Transverse colon (tissue), 4 donors: ENCODE data around the gene OR52E5. TPM values are rescaled to one million over a fixed set of nuclear protein-coding genes. Genes with fewer than 3 reads are reported as not detected.

Experiments used
- DNase-seq: peaks from one replicate; pipeline ENCODE4 v3.0.0-alpha.2; 2019
- H3K27ac ChIP-seq, 4 donors: fragments of 200-600 bp; sonication (generic); 2 replicates each; pipeline ENCODE4 v1.5.1; 2016 to 2018; ENCODE audit warnings: inconsistent platforms in 4 of 4
- H3K27me3 ChIP-seq: fragments of 200-600 bp; sonication (generic); 2 replicates; pipeline ENCODE4 v1.5.1; 2017; ENCODE audit warnings: inconsistent platforms
- H3K36me3 ChIP-seq, 4 donors: fragments of 200-600 bp; sonication (generic); 2 replicates each; pipeline ENCODE4 v1.5.1; 2017 to 2019; ENCODE audit warnings: inconsistent platforms in 4 of 4
- H3K4me1 ChIP-seq, 4 donors: fragments of 200-600 bp; sonication (generic); 2 replicates each; pipeline ENCODE4 v1.5.1; 2017 to 2020; ENCODE audit warnings: inconsistent platforms in 4 of 4
- H3K4me3 ChIP-seq, 4 donors: fragments of 200-600 bp; sonication (generic); 1 replicate in 1 of 4; 2 replicates in 3 of 4; pipeline versions ENCODE4 v1.5.1 to v1.6.1; 2017 to 2019; ENCODE audit warnings: inconsistent platforms in 4 of 4
- H3K9me3 ChIP-seq, 2 donors: fragments of 200-600 bp; sonication (generic); 2 replicates each; pipeline ENCODE4 v1.5.1; 2017 to 2019; ENCODE audit warnings: inconsistent platforms in 2 of 2
- CTCF ChIP-seq, 5 experiments: fragments of 200-600 bp in 3 of 5; fragments of 450-650 bp in 2 of 5; sonication (generic) in 3 of 5; IDR thresholded peaks; 1 replicate in 2 of 5; 2 replicates in 3 of 5; pipeline ENCODE4 v1.5.1; 2016 to 2017; ENCODE audit warnings: antibody characterized with exemption in 5 of 5, inconsistent platforms in 3 of 5, mild to moderate bottlenecking in 2 of 5, moderate library complexity in 1 of 5
- EP300 ChIP-seq: sonication (generic); formaldehyde crosslinking; IDR thresholded peaks from one replicate; pipeline ENCODE4 v1.6.1; 2017; ENCODE audit warnings: antibody characterized with exemption, low read depth
- POLR2A ChIP-seq: fragments of 450-650 bp; IDR thresholded peaks from one replicate; pipeline ENCODE4 v1.6.1; 2016; ENCODE audit warnings: antibody characterized with exemption, mild to moderate bottlenecking, moderate library complexity
- POLR2AphosphoS5 ChIP-seq, 3 donors: sonication (generic); formaldehyde crosslinking; IDR thresholded peaks; one replicate each; pipeline ENCODE4 v1.6.1; 2016; ENCODE audit warnings: antibody characterized with exemption in 3 of 3
- WGBS, 2 donors: methylation state at CpG; one replicate each; pipeline ENCODE4 v1.1.5; 2018; ENCODE audit warnings: low coverage in 1 of 2; 5-methylcytosine and 5-hydroxymethylcytosine counted together
- in situ Hi-C, 4 donors: fragments of 200-750 bp; cut with MboI; loops; one replicate each; pipeline versions ENCODE4 v1.15.0 to v1.15.1; 2017; ENCODE audit warnings: low sequenced_read_pairs in 3 of 4, low pct_ligation_motif_present in 1 of 4, low pct_unique_long_range_greater_than_20kb in 1 of 4
- intact Hi-C: fragments of 100-400 bp; cut with DNase I; formaldehyde crosslinking; loops from one replicate; pipeline ENCODE4 v1.15.1; 2023; ENCODE audit warnings: low total_unique reads
- total RNA-seq, 4 donors: library from RNA; depleted of rRNA; stranded (reverse); fragments of >200 nt; gene quantifications; one replicate each; pipeline ENCODE4 v1.1.0, GENCODE V29; 2016

The OR52E5 gene
- total RNA-seq, 4 donors from 2014 or later, result not detected

DNA sequence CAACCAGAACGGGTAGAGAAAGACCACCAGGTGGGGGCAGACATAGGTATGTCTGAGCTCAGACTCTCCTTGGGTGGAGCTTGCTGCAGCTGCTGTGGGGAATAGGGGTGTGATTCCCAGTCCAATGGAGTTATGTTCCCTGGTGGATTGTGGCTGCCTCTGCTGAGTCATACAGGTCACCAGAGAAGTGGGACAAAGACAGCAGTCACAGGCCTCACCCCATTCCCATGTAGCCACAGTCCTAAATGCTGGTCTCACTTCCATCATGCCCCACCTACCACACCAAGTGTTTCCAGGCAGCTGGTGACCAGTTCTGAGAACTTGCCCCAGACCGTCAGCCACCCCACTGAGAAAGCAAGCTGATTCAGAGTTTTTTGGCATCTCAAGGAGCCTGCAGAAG lies 17.5 kb downstream of the OR52E5 start:
- no peaks in the 10 kb centered on the region for H3K4me1 ChIP-seq
- intact Hi-C loops (no loop called here), in situ Hi-C loops (no loop called here)
- no peak overlapping the region for H3K27ac ChIP-seq
- no peaks in the 10 kb centered on the region for H3K9me3 ChIP-seq
- TF ChIP-seq CTCF (IDR thresholded peaks at IDR 0.05) (no peak), POLR2AphosphoS5 (IDR thresholded peaks at IDR 0.05) (no peak), POLR2A (no peak), EP300 (no peak)
- H3K36me3 ChIP-seq, result no peaks in the 10 kb centered on the region
- H3K27me3 ChIP-seq, result no peaks in the 10 kb centered on the region
- H3K4me3 ChIP-seq, result no peak overlapping the region
- DNase-seq, result no peak
- 76% methylated on average over 2 of the region's 2 CpGs; no CpG with 5 or more reads in 1 of the 2 donors for WGBS, 2 donors

GRCh38 chr11:5922749-5923426 lies 29.9 kb downstream of the OR52E5 start:
- DNase-seq, result no peak
- no peaks in the 10 kb centered on the region for H3K27me3 ChIP-seq
- no peak overlapping the region for H3K27ac ChIP-seq
- WGBS, 2 donors, result 72% methylated on average over 2 of the region's 2 CpGs; no CpG with 5 or more reads in 1 of the 2 donors
- intact Hi-C loops (no loop called here), in situ Hi-C loops (no loop called here)
- H3K36me3 ChIP-seq, result no peaks in the 10 kb centered on the region
- H3K4me1 ChIP-seq, result no peaks in the 10 kb centered on the region
- TF ChIP-seq POLR2A (no peak), POLR2AphosphoS5 (IDR thresholded peaks at IDR 0.05) (no peak), EP300 (no peak), CTCF (IDR thresholded peaks at IDR 0.05) (no peak)
- H3K4me3 ChIP-seq, result no peak overlapping the region
- H3K9me3 ChIP-seq, result peaks cover 0 to 3% of the 10 kb centered on the region in 2 donors

DNA sequence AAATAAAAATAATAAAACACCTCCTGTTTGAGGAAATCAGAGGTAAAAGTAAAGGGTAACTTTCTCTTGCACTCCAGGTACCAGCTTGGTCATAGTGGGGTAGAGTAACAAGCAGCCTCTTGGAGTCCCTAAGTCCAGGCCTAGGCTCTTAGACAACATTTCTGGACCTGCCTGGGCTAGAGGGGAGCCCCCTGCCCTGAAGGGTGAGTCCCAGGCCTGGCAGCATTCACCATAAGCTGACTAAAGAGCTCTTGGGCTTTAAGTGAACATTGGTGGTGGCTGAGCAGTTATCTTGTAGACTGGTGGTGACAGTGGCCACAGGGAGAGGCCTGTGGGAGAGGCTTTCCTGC lies 30.4 kb downstream of the OR52E5 start:
- Histone ChIP-seq H3K4me3 (no peak overlapping the region), H3K4me1 (no peaks in the 10 kb centered on the region), H3K27me3 (no peaks in the 10 kb centered on the region), H3K9me3 (peaks cover 0 to 3% of the 10 kb centered on the region in 2 donors), H3K27ac (no peak overlapping the region), H3K36me3 (no peaks in the 10 kb centered on the region)
- DNase-seq, result no peak
- intact Hi-C loops, result no loop called here
- in situ Hi-C loops, result no loop called here
- no peak for TF ChIP-seq POLR2A
- TF ChIP-seq EP300, result no peak
- no peak for TF ChIP-seq POLR2AphosphoS5 (IDR thresholded peaks at IDR 0.05)
- no peak for TF ChIP-seq CTCF (IDR thresholded peaks at IDR 0.05)

GRCh38 chr11:5923794-5924193 lies 30.8 kb downstream of the OR52E5 start:
- Histone ChIP-seq H3K27ac (no peak overlapping the region), H3K36me3 (no peaks in the 10 kb centered on the region), H3K27me3 (no peaks in the 10 kb centered on the region), H3K4me3 (no peak overlapping the region), H3K4me1 (no peaks in the 10 kb centered on the region), H3K9me3 (peaks cover 0 to 3% of the 10 kb centered on the region in 2 donors)
- in situ Hi-C loops, result no loop called here
- TF ChIP-seq POLR2A (no peak), EP300 (no peak), CTCF (IDR thresholded peaks at IDR 0.05) (no peak), POLR2AphosphoS5 (IDR thresholded peaks at IDR 0.05) (no peak)
- intact Hi-C loops, result no loop called here
- DNase-seq, result no peak
